ENCODE data around the gene AGAP1. TPM values are rescaled to one million over a fixed set of nuclear protein-coding genes. Genes with fewer than 3 reads are reported as not detected.

AGAP1 gene
- total RNA-seq, 4 donors from 2014 or later = 7.2 to 19.6 (median 15.2) TPM

GRCh38 chr2:235707411-235708096 is 213.7 kb downstream of the AGAP1 start:
- DNase-seq = no peak
- Histone ChIP-seq H3K9me3 (no peaks in the 10 kb centered on the region), H3K27ac (no peak overlapping the region), H3K4me3 (no peak overlapping the region), H3K36me3 (peaks cover 0 to 10% (median 0%) of the 10 kb centered on the region in 3 donors), H3K4me1 (peaks cover 3 to 47% (median 9%) of the 10 kb centered on the region in 3 donors), H3K27me3 (no peaks in the 10 kb centered on the region)
- TF ChIP-seq POLR2A (IDR thresholded peaks at IDR 0.05) (no peak), CTCF (IDR thresholded peaks at IDR 0.05) (no peak)
- 87 to 94% methylated on average over 3 of the region's 18 CpGs for WGBS, 2 donors
- intact Hi-C loops (cut with DNase I) = no loop called here

- no peak overlapping the region for H3K4me3 ChIP-seq
- no peaks in the 10 kb centered on the region for H3K27me3 ChIP-seq
- no peaks in the 10 kb centered on the region for H3K9me3 ChIP-seq
- DNase-seq = no peak
- 74% methylated on average over 9 to 12 of the region's 14 CpGs for WGBS, 2 donors
- peak overlapping the region in 1 of 4 donors; percentile 36 for H3K27ac ChIP-seq
- TF ChIP-seq CTCF (IDR thresholded peaks at IDR 0.05) (no peak), POLR2A (IDR thresholded peaks at IDR 0.05) (no peak)
- peaks cover 0 to 32% (median 0%) of the 10 kb centered on the region in 3 donors for H3K4me1 ChIP-seq
- intact Hi-C loops (cut with DNase I) = no loop called here
- peaks cover 0 to 10% (median 0%) of the 10 kb centered on the region in 3 donors for H3K36me3 ChIP-seq
Observed at GRCh38 chr2:235709124-235709813, 215.4 kb downstream of the AGAP1 start.

- peaks cover 0 to 32% (median 0%) of the 10 kb centered on the region in 3 donors for H3K4me1 ChIP-seq
Observed at GRCh38 chr2:235709969-235710879, 216.4 kb downstream of the AGAP1 start.

GRCh38 chr2:235710933-235711332 is 217.1 kb downstream of the AGAP1 start:
- TF ChIP-seq POLR2A (IDR thresholded peaks at IDR 0.05) = no peak
- TF ChIP-seq CTCF (IDR thresholded peaks at IDR 0.05) = no peak
- intact Hi-C loops (cut with DNase I) = no loop called here
- Histone ChIP-seq H3K36me3 (peaks cover 0 to 10% (median 0%) of the 10 kb centered on the region in 3 donors), H3K9me3 (no peaks in the 10 kb centered on the region), H3K4me3 (no peak overlapping the region), H3K27ac (no peak overlapping the region), H3K27me3 (no peaks in the 10 kb centered on the region), H3K4me1 (peaks cover 0 to 39% (median 0%) of the 10 kb centered on the region in 3 donors)
- 96 to 100% methylated on average over 1 to 11 of the region's 11 CpGs for WGBS, 2 donors
- DNase-seq = no peak

More at GRCh38 chr2:235709969-235710879, 216.4 kb downstream of the AGAP1 start:
- Histone ChIP-seq H3K4me3 (no peak overlapping the region), H3K36me3 (peaks cover 0 to 10% (median 0%) of the 10 kb centered on the region in 3 donors), H3K9me3 (no peaks in the 10 kb centered on the region), H3K27ac (peak overlapping the region in 1 of 4 donors; percentile 36), H3K27me3 (no peaks in the 10 kb centered on the region)
- intact Hi-C loops (cut with DNase I) = no loop called here
- TF ChIP-seq POLR2A (IDR thresholded peaks at IDR 0.05) = no peak
- TF ChIP-seq CTCF (IDR thresholded peaks at IDR 0.05) = no peak
- no peak for DNase-seq
- 78 to 80% methylated on average over 21 to 25 of the region's 27 CpGs for WGBS, 2 donors
